ENCODE results near the gene GCAT.

Gene GCAT

DNA sequence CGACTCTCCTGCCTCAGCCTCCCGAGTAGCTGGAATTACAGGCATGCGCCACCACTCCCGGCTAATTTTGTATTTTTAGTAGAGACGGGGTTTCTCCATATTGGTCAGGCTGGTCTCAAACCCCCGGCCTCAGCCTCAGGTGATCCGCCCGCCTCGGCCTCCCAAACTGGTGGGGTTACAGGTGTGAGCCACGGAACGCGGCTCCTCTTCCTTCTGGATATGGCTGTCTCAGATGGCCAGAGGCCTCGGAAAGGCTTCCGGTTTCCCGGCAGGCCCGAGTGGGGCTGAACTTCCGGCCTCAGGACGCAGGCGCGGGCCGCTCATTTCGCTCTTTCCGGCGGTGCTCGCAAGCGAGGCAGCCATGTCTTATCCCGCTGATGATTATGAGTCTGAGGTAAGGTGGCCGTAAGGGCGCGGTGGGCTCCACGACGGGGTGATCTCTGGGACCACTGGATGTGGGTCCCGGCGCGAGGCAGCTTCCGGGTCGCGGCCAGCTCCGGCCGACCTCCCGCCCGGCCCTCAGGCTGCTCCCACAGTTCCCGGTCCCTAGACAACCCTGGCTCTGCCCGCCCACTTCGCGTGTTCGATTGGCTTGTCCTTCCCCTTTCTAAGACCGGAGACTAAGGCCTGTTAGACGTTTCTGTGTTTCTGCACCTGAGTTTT is 41.5 kb downstream of the GCAT start, which contains the start of gene EIF3L:
Gene EIF3L, plus strand, starts transcription at position 331 of the 663 bp plus-strand sequence. Its CDS starts 31 bp downstream, at position 362.
- H3K9me2 ChIP-seq (ENCODE audit: low read depth, low read length), result no peaks in the 10 kb centered on the region
- no peak within 1 kb of the TSS for H2AFZ ChIP-seq (ENCODE audit: low read length)
- peaks cover 24% of the 10 kb centered on the region for H3K4me1 ChIP-seq (ENCODE audit: insufficient read depth, low read length, severe bottlenecking)
- peaks cover 38% of the 10 kb centered on the region for H3K36me3 ChIP-seq (ENCODE audit: insufficient read depth, low read length)
- H3K4me3 ChIP-seq (ENCODE audit: low read depth, low read length, poor library complexity, severe bottlenecking), result peak within 1 kb of the TSS; percentile 95
- 0 out of 2 replicates have a peak, but pooled peaks cover 5% of the 10 kb centered on the region for H3K9me3 ChIP-seq (ENCODE audit: low read length)
- H3F3A ChIP-seq (ENCODE audit: insufficient read depth, low read length), result no peaks in the 10 kb centered on the region
- H3K4me2 ChIP-seq (ENCODE audit: low read length), result peak within 1 kb of the TSS; percentile 100
- TF ChIP-seq EZH2 (IDR thresholded peaks at IDR 0.05; ENCODE audit: borderline replicate concordance, low read length), result no peak
- TF ChIP-seq, protein P1, sequence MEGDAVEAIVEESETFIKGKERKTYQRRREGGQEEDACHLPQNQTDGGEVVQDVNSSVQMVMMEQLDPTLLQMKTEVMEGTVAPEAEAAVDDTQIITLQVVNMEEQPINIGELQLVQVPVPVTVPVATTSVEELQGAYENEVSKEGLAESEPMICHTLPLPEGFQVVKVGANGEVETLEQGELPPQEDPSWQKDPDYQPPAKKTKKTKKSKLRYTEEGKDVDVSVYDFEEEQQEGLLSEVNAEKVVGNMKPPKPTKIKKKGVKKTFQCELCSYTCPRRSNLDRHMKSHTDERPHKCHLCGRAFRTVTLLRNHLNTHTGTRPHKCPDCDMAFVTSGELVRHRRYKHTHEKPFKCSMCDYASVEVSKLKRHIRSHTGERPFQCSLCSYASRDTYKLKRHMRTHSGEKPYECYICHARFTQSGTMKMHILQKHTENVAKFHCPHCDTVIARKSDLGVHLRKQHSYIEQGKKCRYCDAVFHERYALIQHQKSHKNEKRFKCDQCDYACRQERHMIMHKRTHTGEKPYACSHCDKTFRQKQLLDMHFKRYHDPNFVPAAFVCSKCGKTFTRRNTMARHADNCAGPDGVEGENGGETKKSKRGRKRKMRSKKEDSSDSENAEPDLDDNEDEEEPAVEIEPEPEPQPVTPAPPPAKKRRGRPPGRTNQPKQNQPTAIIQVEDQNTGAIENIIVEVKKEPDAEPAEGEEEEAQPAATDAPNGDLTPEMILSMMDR (IDR thresholded peaks at IDR 0.05; ENCODE audit: low read length), result no peak
- peak within 1 kb of the TSS; percentile 95 for H3K9ac ChIP-seq (ENCODE audit: low read length)
- peaks cover 21% of the 10 kb centered on the region for H3K79me2 ChIP-seq (ENCODE audit: insufficient read depth, low read length)
- H3K27ac ChIP-seq (ENCODE audit: low read depth, low read length, poor library complexity, severe bottlenecking), result peak within 1 kb of the TSS; percentile 77
- H4K20me1 ChIP-seq (ENCODE audit: insufficient read depth, low read length), result no peaks in the 10 kb centered on the region
- no peaks in the 10 kb centered on the region for H3K27me3 ChIP-seq (ENCODE audit: insufficient read depth, low read length)

GRCh38 chr22:37850801-37851200 is 43.1 kb downstream of the GCAT start:
- Histone ChIP-seq H3K9ac (ENCODE audit: low read length) (peak overlapping the region; percentile 95; the same call in 1 of the 2 replicates), H2AFZ (ENCODE audit: low read length) (no peak overlapping the region), H4K20me1 (ENCODE audit: insufficient read depth, low read length) (no peaks in the 10 kb centered on the region), H3K79me2 (ENCODE audit: insufficient read depth, low read length) (peaks cover 21% of the 10 kb centered on the region), H3K27me3 (ENCODE audit: insufficient read depth, low read length) (no peaks in the 10 kb centered on the region), H3K9me2 (ENCODE audit: low read depth, low read length) (no peaks in the 10 kb centered on the region), H3K36me3 (ENCODE audit: insufficient read depth, low read length) (peaks cover 53% of the 10 kb centered on the region), H3K27ac (ENCODE audit: low read depth, low read length, poor library complexity, severe bottlenecking) (no peak overlapping the region), H3K4me3 (ENCODE audit: low read depth, low read length, poor library complexity, severe bottlenecking) (peak overlapping the region; percentile 95), H3K9me3 (ENCODE audit: low read length) (no peaks in the 10 kb centered on the region), H3K4me2 (ENCODE audit: low read length) (peak overlapping the region; percentile 100), H3F3A (ENCODE audit: insufficient read depth, low read length) (no peaks in the 10 kb centered on the region), H3K4me1 (ENCODE audit: insufficient read depth, low read length, severe bottlenecking) (peaks cover 24% of the 10 kb centered on the region)
- TF ChIP-seq, protein P1 (IDR thresholded peaks at IDR 0.05; ENCODE audit: low read length), result no peak
- TF ChIP-seq EZH2 (IDR thresholded peaks at IDR 0.05; ENCODE audit: borderline replicate concordance, low read length), result no peak

- Histone ChIP-seq H3K4me3 (ENCODE audit: low read depth, low read length, poor library complexity, severe bottlenecking) (no peak overlapping the region), H3K27me3 (ENCODE audit: insufficient read depth, low read length) (no peaks in the 10 kb centered on the region), H3K36me3 (ENCODE audit: insufficient read depth, low read length) (peaks cover 53% of the 10 kb centered on the region), H3K4me1 (ENCODE audit: insufficient read depth, low read length, severe bottlenecking) (peaks cover 24% of the 10 kb centered on the region), H2AFZ (ENCODE audit: low read length) (no peak overlapping the region), H4K20me1 (ENCODE audit: insufficient read depth, low read length) (no peaks in the 10 kb centered on the region), H3K9me3 (ENCODE audit: low read length) (no peaks in the 10 kb centered on the region), H3K27ac (ENCODE audit: low read depth, low read length, poor library complexity, severe bottlenecking) (no peak overlapping the region), H3K4me2 (ENCODE audit: low read length) (no peak overlapping the region), H3F3A (ENCODE audit: insufficient read depth, low read length) (no peaks in the 10 kb centered on the region), H3K79me2 (ENCODE audit: insufficient read depth, low read length) (peaks cover 21% of the 10 kb centered on the region), H3K9ac (ENCODE audit: low read length) (no peak overlapping the region), H3K9me2 (ENCODE audit: low read depth, low read length) (no peaks in the 10 kb centered on the region)
- no peak for TF ChIP-seq EZH2 (IDR thresholded peaks at IDR 0.05; ENCODE audit: borderline replicate concordance, low read length)
- TF ChIP-seq, protein P1 (IDR thresholded peaks at IDR 0.05; ENCODE audit: low read length), result no peak
Observed at GRCh38 chr22:37852418-37852817, 44.7 kb downstream of the GCAT start.
